Stomach (tissue), 4 donors: ENCODE measurements around the gene SMIM17.

Source experiments
- CTCF ChIP-seq, 7 experiments: fragments of 450-650 bp in 4 of 7; fragments of 200-600 bp in 3 of 7; sonication (generic) in 3 of 7; IDR thresholded peaks; one replicate each; pipeline ENCODE4 v1.5.1; 2016 to 2019; ENCODE audit warnings: antibody characterized with exemption in 7 of 7, control low read depth in 2 of 7, mild to moderate bottlenecking in 1 of 7
- POLR2A ChIP-seq, 4 donors: fragments of 450-650 bp; IDR thresholded peaks; one replicate each; pipeline ENCODE4 v1.6.1; 2016; ENCODE audit warnings: antibody characterized with exemption in 4 of 4, control low read depth in 2 of 4, mild to moderate bottlenecking in 1 of 4, moderate library complexity in 1 of 4

GRCh38 chr19:56701895-56702294 lies 58.9 kb downstream of the SMIM17 start:
- TF ChIP-seq POLR2A (IDR thresholded peaks at IDR 0.05) (no peak), CTCF (IDR thresholded peaks at IDR 0.05) (no peak)
